HEK293 (cell line): Measurements from ENCODE around the gene NKD2.
A peak's percentile ranks its signal among the peaks of the same experiment; 100 is the strongest.

Experiments used
- CTCF ChIA-PET: fragments of 350-600 bp; formaldehyde crosslinking; extraction: SDS; loops from one replicate; lab custom pipeline; 2021; ENCODE audit warnings: antibody characterized with exemption; lab: Yijun Ruan, JAX
- POLR2A ChIA-PET: fragments of 300-600 bp; formaldehyde crosslinking; extraction: SDS; loops from one replicate; lab custom pipeline; 2020; ENCODE audit warnings: antibody characterized with exemption, inconsistent platforms; lab: Yijun Ruan, JAX
- H3K27ac ChIP-seq: fragments of 200-500 bp; sonication (Bioruptor generic); 2 replicates; pipeline ENCODE4 v1.5.1; 2014; ENCODE audit warnings: low read depth, low read length, control low read depth, inconsistent platforms; ENCODE audit errors: extremely low read depth
- H3K36me3 ChIP-seq, 2 experiments: fragments of 200-500 bp in 1 of 2; sonication (Bioruptor generic) in 1 of 2; 1 replicate in 1 of 2; 2 replicates in 1 of 2; pipeline ENCODE4 v1.5.1; 2014 to 2017; ENCODE audit warnings: inconsistent platforms in 2 of 2, low read length in 2 of 2; ENCODE audit not compliant: control insufficient read depth in 2 of 2, insufficient read depth in 1 of 2
- H3K4me1 ChIP-seq: fragments of 200-500 bp; sonication (Bioruptor generic); 2 replicates; pipeline ENCODE4 v1.5.1; 2014; ENCODE audit warnings: mild to moderate bottlenecking, low read length, inconsistent platforms; ENCODE audit not compliant: control insufficient read depth, insufficient read depth
- H3K4me3 ChIP-seq: 2 replicates; pipeline ENCODE4 v1.5.1; 2011; ENCODE audit warnings: low read depth, mild to moderate bottlenecking, control low read depth, low read length, moderate library complexity
- H3K9me3 ChIP-seq: fragments of 200-500 bp; sonication (Bioruptor generic); 2 replicates; pipeline ENCODE4 v1.5.1; 2014; ENCODE audit warnings: low read depth, low read length, inconsistent platforms; ENCODE audit not compliant: control insufficient read depth, insufficient read depth
- BCL11B ChIP-seq: fragments of 450-650 bp; formaldehyde crosslinking; IDR thresholded peaks from 2 replicates; pipeline ENCODE4 v1.5.1; 2016; ENCODE audit warnings: low read depth, missing biosample characterization, missing genetic modification characterization
- BCL6B ChIP-seq: fragments of 450-650 bp; formaldehyde crosslinking; IDR thresholded peaks from 2 replicates; pipeline ENCODE4 v1.5.1; 2017; ENCODE audit warnings: missing biosample characterization, missing genetic modification characterization
- CTCF ChIP-seq: fragments of 450-650 bp; formaldehyde crosslinking; IDR thresholded peaks from 2 replicates; pipeline ENCODE4 v1.5.1; 2016; ENCODE audit warnings: missing biosample characterization, missing genetic modification characterization
- PATZ1 ChIP-seq: fragments of 450-650 bp; formaldehyde crosslinking; IDR thresholded peaks from 2 replicates; pipeline ENCODE4 v1.5.1; 2016; ENCODE audit warnings: missing biosample characterization, missing genetic modification characterization
- PRDM6 ChIP-seq: fragments of 450-650 bp; formaldehyde crosslinking; IDR thresholded peaks from 2 replicates; pipeline ENCODE4 v1.5.1; 2017; ENCODE audit warnings: missing biosample characterization, missing genetic modification characterization
- ZNF132 ChIP-seq: fragments of 450-650 bp; formaldehyde crosslinking; IDR thresholded peaks from 2 replicates; pipeline ENCODE4 v1.5.1; 2017; ENCODE audit warnings: missing biosample characterization, missing genetic modification characterization, borderline replicate concordance
- ZNF148 ChIP-seq: fragments of 450-650 bp; formaldehyde crosslinking; IDR thresholded peaks from 2 replicates; pipeline ENCODE4 v1.5.0; 2017; ENCODE audit warnings: missing biosample characterization, missing genetic modification characterization, borderline replicate concordance
- ZNF157 ChIP-seq: fragments of 450-650 bp; formaldehyde crosslinking; IDR thresholded peaks from 2 replicates; pipeline ENCODE4 v1.5.1; 2016; ENCODE audit warnings: missing biosample characterization, missing genetic modification characterization
- ZNF169 ChIP-seq: fragments of 450-650 bp; formaldehyde crosslinking; IDR thresholded peaks from 2 replicates; pipeline ENCODE4 v1.5.1; 2016; ENCODE audit warnings: missing biosample characterization, missing genetic modification characterization
- ZNF26 ChIP-seq: fragments of 450-650 bp; formaldehyde crosslinking; IDR thresholded peaks from 2 replicates; pipeline ENCODE4 v1.5.1; 2016; ENCODE audit warnings: missing biosample characterization, missing genetic modification characterization
- ZNF302 ChIP-seq: fragments of 450-650 bp; formaldehyde crosslinking; IDR thresholded peaks from 2 replicates; pipeline ENCODE4 v1.5.1; 2016; ENCODE audit warnings: missing biosample characterization, missing genetic modification characterization, low read depth
- ZNF341 ChIP-seq: fragments of 450-650 bp; formaldehyde crosslinking; IDR thresholded peaks from 2 replicates; pipeline ENCODE4; 2016; ENCODE audit warnings: low read depth, missing biosample characterization, missing genetic modification characterization
- ZNF391 ChIP-seq: fragments of 450-650 bp; formaldehyde crosslinking; IDR thresholded peaks from 2 replicates; pipeline ENCODE4 v1.5.1; 2016; ENCODE audit warnings: low read depth, missing biosample characterization, missing genetic modification characterization, borderline replicate concordance
- ZNF394 ChIP-seq: fragments of 450-650 bp; formaldehyde crosslinking; IDR thresholded peaks from 2 replicates; pipeline ENCODE4 v1.5.1; 2016; ENCODE audit warnings: missing biosample characterization, missing genetic modification characterization, mild to moderate bottlenecking, moderate library complexity, borderline replicate concordance
- ZNF501 ChIP-seq: fragments of 450-650 bp; formaldehyde crosslinking; IDR thresholded peaks from 2 replicates; pipeline ENCODE4 v1.5.1; 2016; ENCODE audit warnings: missing biosample characterization, missing genetic modification characterization
- ZNF639 ChIP-seq: fragments of 450-650 bp; formaldehyde crosslinking; IDR thresholded peaks from 2 replicates; pipeline ENCODE4 v1.5.1; 2016; ENCODE audit warnings: missing biosample characterization, missing genetic modification characterization
- ZNF791 ChIP-seq: fragments of 450-650 bp; formaldehyde crosslinking; IDR thresholded peaks from 2 replicates; pipeline ENCODE4 v1.5.1; 2016; ENCODE audit warnings: missing biosample characterization, missing genetic modification characterization

Gene NKD2

GRCh38 chr5:1011226-1011631, 2.6 kb downstream of the NKD2 start:
- H3K4me1 ChIP-seq, result peaks cover 15% of the 10 kb centered on the region
- POLR2A ChIA-PET, result no interaction called here
- H3K36me3 ChIP-seq, result peaks cover 0 to 38% of the 10 kb centered on the region in 2 experiments; a peak in 1 of 3 replicates
- no peak overlapping the region for H3K4me3 ChIP-seq
- TF ChIP-seq BCL6B, result no peak
- no peak for TF ChIP-seq ZNF132 (tag by site-specific recombination)
- no peak for TF ChIP-seq ZNF639
- no peak for TF ChIP-seq ZNF169 (tag by site-specific recombination)
- no peak for TF ChIP-seq PATZ1 (tag by site-specific recombination)
- no peak for TF ChIP-seq ZNF791 (tag by site-specific recombination)
- TF ChIP-seq CTCF (tag by site-specific recombination), result peak; percentile 62
- TF ChIP-seq ZNF501, result no peak
- TF ChIP-seq PRDM6 (tag by site-specific recombination), result no peak
- no peak for TF ChIP-seq ZNF148 (tag by site-specific recombination)
- TF ChIP-seq ZNF157, result no peak
- TF ChIP-seq ZNF341 (tag by site-specific recombination), result peak; percentile 55
- no peak for TF ChIP-seq ZNF26
- TF ChIP-seq ZNF391, result no peak
- TF ChIP-seq ZNF302, result no peak
- no peak for TF ChIP-seq ZNF394 (tag by site-specific recombination)
- no peak for TF ChIP-seq BCL11B (tag by site-specific recombination)
- no peaks in the 10 kb centered on the region for H3K9me3 ChIP-seq
- no peak overlapping the region for H3K27ac ChIP-seq
- CTCF ChIA-PET, result interaction anchor here (0.6 to 6.7 kb wide), 26 partner anchors 8 to 192 kb away, joined by 3 to 90 read pairs (median 5); no protein-coding TSS in a partner anchor
